HG03378 (cell line): ENCODE data around the gene SLC24A3.

Experiments
- ATAC-seq: cut with Tn5 transposase; IDR thresholded peaks from one replicate; pipeline ENCODE4 v1.9.1; 2021; ENCODE audit warnings: mild to moderate bottlenecking, moderate library complexity; ENCODE audit not compliant: unreplicated experiment

SLC24A3 gene

GRCh38 chr20:19212469-19212815, at the start of gene SLC24A3:
SLC24A3 (plus strand) TSS chr20:19212642.
- ATAC-seq: no peak

GRCh38 chr20:19170148-19170547, 42.3 kb upstream of the SLC24A3 start:
- no peak for ATAC-seq

- no peak for ATAC-seq
These were observed 39.8 kb upstream of the SLC24A3 start for GRCh38 chr20:19172637-19173036.

- ATAC-seq: no peak
These were observed 35.9 kb upstream of the SLC24A3 start for GRCh38 chr20:19176470-19177052.

GRCh38 chr20:19181552-19181951, 30.9 kb upstream of the SLC24A3 start:
- ATAC-seq: no peak

- no peak for ATAC-seq
These were observed 27.4 kb upstream of the SLC24A3 start for GRCh38 chr20:19185083-19185482.

- no peak for ATAC-seq
These were observed 19.1 kb upstream of the SLC24A3 start for GRCh38 chr20:19193349-19193748.

GRCh38 chr20:19205981-19206396, 6.5 kb upstream of the SLC24A3 start:
- ATAC-seq: no peak

- ATAC-seq: no peak
These were observed 4.9 kb upstream of the SLC24A3 start for GRCh38 chr20:19207541-19207940.

GRCh38 chr20:19210391-19211155, 1.9 kb upstream of the SLC24A3 start:
- no peak for ATAC-seq

- no peak for ATAC-seq
These were observed 1.2 kb upstream of the SLC24A3 start for GRCh38 chr20:19211252-19211651.

GRCh38 chr20:19211661-19212468, 577 bp upstream of the SLC24A3 start:
- no peak for ATAC-seq

GRCh38 chr20:19212821-19213502, 520 bp downstream of the SLC24A3 start:
- ATAC-seq: no peak

GRCh38 chr20:19213946-19214490, 1.6 kb downstream of the SLC24A3 start:
- no peak for ATAC-seq

GRCh38 chr20:19218411-19218810, 6.0 kb downstream of the SLC24A3 start:
- ATAC-seq: no peak

- ATAC-seq: no peak
These were observed 10.1 kb downstream of the SLC24A3 start for GRCh38 chr20:19222520-19223040.

- ATAC-seq: no peak
These were observed 11.2 kb downstream of the SLC24A3 start for GRCh38 chr20:19223640-19224039.

GRCh38 chr20:19231359-19232035, 19.1 kb downstream of the SLC24A3 start:
- no peak for ATAC-seq

GRCh38 chr20:19232997-19233794, 20.8 kb downstream of the SLC24A3 start:
- no peak for ATAC-seq
